ENCODE results near the gene CD4.

- TF ChIP-seq POLR2A (IDR thresholded peaks at IDR 0.05): no peak
- no peak for TF ChIP-seq CTCF (IDR thresholded peaks at IDR 0.05)
- no peak for TF ChIP-seq POLR2AphosphoS5 (IDR thresholded peaks at IDR 0.05)
- no peak for TF ChIP-seq EP300 (IDR thresholded peaks at IDR 0.05)
Measured at GRCh38 chr12:6820166-6820565, 30.8 kb downstream of the CD4 start.

Measured in upper lobe of left lung (tissue), 4 donors.